GM12872 (cell line): ENCODE data around the gene PRKAR1B.

Experiments used
- TF ChIP-seq, protein P1 (sequence below): IDR thresholded peaks from 3 replicates; pipeline ENCODE4 v1.5.1; 2011; ENCODE audit warnings: low read depth, mild to moderate bottlenecking, low read length, moderate library complexity; ENCODE audit not compliant: insufficient read depth

Gene PRKAR1B

DNA sequence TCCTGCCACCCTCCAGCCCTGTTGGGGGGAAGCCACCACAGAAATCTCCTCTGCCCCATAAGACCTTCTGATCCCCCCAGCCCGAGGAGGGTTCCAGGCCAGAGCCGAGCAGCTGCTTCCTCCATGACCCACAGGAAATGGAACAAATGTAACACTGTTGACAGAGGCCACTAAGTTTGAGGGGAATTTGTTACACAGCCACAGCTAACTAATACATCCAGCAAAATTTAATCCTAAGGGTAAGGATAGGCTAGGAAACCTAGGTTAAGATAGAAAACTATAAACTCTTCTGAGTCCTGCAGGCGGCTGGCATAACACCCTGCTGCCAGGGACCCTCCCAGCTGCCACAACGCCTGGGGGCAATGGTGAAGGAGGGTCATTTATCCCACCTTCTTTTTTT is 140.6 kb downstream of the PRKAR1B start:
- TF ChIP-seq, protein P1, sequence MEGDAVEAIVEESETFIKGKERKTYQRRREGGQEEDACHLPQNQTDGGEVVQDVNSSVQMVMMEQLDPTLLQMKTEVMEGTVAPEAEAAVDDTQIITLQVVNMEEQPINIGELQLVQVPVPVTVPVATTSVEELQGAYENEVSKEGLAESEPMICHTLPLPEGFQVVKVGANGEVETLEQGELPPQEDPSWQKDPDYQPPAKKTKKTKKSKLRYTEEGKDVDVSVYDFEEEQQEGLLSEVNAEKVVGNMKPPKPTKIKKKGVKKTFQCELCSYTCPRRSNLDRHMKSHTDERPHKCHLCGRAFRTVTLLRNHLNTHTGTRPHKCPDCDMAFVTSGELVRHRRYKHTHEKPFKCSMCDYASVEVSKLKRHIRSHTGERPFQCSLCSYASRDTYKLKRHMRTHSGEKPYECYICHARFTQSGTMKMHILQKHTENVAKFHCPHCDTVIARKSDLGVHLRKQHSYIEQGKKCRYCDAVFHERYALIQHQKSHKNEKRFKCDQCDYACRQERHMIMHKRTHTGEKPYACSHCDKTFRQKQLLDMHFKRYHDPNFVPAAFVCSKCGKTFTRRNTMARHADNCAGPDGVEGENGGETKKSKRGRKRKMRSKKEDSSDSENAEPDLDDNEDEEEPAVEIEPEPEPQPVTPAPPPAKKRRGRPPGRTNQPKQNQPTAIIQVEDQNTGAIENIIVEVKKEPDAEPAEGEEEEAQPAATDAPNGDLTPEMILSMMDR, result no peak

DNA sequence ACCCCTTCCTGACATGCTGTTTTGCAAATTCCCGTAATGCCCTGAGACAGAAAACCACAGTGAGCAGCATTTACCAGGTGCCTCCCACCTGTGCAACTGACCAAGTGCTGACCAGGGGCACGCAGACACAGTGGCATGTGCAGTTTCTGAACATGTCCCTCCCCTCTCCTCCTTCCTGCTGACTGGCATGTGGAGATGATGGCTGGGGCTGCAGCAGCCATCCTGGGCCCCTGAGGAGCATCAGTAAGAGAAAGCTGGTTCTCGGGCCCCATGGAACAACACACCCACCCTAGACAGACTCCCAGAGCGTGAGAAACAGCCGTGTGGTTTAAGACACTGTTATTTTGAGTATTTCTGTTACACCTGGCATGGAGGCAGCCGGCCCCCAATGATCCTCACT is 141.2 kb downstream of the PRKAR1B start:
- TF ChIP-seq, protein P1, result no peak

DNA sequence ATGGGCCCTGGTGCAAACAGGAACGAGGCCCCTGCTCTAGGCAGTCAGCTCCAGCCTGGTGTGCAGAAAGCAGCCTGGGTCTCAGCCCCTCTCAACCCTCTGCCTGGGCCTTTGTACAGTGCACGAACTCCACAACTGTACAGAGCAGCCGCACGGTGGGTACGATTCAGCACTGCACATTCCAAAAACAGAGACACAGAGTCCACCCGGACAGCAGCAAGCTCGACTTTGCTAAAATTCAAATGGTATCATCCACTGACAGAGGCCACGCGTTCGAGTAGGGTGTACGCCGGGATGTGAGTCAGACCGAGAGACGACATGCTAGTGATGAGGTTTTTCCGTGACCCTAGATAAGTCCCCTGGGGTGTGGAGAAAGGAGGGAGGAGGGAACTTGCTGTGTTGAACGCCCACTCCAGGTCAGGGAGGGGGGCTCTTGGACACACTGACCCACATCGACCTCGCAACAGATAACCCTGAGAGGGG is 141.8 kb downstream of the PRKAR1B start:
- TF ChIP-seq, protein P1, result no peak

DNA sequence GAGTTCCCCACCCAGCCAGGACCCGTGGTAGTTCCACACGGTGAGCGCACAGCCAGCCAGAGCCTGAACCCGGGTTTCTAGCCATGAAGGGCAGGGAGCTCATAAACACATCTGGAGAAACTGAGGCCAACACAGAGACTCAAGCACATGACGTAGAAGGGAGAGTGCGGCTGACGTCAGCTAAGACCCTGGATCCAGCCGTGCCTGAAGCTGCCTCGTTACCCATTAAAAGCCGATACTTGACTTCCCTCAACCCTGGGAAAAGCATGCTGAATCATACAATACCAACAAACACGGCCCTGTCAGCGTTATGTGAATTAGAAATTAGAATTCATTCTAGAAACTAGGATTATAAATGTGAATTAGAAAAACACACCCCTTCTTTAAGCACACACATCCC is 142.3 kb downstream of the PRKAR1B start:
- TF ChIP-seq, protein P1, result no peak

DNA sequence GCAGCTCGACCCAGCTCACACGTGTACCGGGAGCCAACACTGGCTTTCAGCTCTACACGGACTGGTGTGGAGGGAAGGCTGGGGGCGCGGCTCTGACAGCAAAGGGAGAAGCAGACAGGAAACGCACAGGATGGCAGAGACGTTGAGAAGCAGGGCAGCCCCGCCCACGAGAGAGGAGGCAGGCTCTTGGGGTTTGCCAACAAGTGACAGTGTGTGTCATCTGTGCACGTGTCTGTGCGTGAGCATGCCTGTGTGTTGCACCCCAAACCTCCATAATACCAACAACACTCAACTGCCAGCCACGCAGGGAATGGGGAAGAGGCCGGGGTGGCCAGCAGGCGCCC is 143.0 kb downstream of the PRKAR1B start:
- TF ChIP-seq, protein P1, result no peak

DNA sequence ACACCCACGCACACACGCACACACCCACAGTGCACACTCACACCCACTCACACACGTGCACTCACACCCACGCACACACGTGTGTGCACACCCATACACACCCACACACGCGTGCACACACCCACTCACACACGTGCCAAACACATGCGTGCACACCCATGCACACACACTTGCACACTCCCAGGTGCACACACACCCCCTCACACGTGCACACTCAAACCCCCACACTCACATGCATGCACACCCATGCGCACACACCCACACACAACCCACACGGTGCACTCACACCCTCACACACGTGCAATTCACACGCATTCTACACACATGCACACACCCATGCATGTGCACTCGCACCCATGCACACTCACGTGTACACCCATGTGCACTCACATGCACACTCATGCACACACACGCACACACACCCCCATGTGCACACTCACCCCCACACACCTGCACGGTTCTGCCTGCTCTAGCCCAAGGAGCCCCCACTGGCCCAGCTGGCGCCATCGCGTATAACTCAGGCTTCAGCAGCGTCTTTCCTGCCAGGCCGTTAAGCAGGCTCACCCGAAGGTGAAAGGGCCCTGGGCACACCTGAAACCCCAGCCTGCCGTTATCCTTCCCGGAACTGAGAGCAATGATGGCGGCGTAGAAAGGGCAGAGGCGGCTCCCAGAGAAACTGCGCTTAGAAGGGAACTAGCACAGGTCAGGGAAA is 143.5 kb downstream of the PRKAR1B start:
- TF ChIP-seq, protein P1, result no peak

DNA sequence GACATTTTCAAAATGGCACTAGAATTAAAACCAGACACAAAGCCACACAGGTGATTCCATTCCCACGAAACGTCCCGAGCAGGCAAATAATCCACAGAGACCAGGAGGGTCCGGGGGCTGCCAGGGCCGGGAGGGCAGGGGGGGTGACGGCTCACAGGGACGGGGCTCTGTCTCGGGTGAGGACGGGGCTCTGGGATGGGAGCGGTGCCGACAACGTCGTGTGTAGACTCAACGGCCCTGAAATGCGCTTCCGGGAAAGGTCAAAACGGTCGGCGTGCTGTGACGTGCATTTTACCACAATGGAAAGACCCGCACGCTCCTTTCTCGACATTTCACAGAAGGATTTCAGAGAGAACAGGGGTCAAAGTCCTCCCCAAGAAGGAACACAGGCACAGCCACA is 144.2 kb downstream of the PRKAR1B start:
- TF ChIP-seq, protein P1, result no peak
